HG03103 (cell line): ENCODE data around the gene VMO1.

Experiments used
- ATAC-seq: cut with Tn5 transposase; IDR thresholded peaks from one replicate; pipeline ENCODE4 v1.9.1; 2021; ENCODE audit warnings: low read depth; ENCODE audit not compliant: unreplicated experiment

The VMO1 gene

GRCh38 chr17:4766201-4766600 is 20.0 kb downstream of the VMO1 start:
- ATAC-seq = no peak

- ATAC-seq = no peak
Measured at GRCh38 chr17:4764595-4764994, 21.6 kb downstream of the VMO1 start.

DNA sequence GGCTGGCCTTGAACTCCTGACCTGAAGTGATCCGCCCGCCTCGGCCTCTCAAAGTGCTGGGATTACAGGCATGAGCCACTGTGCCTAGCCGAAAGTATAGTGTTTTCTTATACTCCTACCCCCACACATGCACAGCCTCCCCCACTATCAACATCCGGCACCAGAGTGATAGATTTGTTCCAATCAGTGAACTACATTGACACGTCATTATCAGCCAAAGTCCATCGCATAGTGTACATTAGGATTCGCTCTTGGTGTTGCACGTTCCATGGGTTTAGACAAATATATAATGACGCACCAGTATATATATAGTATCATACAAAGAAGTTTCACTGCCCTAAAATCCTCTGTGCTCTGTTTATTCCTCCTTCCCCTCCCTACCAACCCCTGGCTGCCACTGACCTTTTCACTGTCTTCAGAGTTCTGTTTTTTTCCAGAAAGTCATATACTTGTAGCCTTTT is 26.4 kb downstream of the VMO1 start:
- no peak for ATAC-seq

DNA sequence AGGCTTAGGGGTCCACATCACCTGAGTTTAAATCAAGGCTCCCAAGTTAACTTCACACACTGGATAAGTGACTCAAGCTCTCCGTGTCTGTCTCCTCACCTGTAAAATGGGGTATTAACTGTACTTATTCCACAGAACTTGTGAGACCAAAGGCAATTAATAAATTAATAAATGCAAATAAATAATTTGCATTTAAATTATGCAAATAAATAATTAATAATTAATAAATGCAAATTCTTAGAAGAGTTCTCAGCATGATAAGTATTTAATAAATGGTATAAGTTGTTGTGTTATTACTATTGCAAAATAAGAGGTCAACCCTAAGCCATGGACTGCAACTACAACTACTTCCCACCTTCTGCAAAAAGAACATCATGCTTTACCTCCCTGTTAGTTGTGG is 32.8 kb downstream of the VMO1 start:
- ATAC-seq = no peak

DNA sequence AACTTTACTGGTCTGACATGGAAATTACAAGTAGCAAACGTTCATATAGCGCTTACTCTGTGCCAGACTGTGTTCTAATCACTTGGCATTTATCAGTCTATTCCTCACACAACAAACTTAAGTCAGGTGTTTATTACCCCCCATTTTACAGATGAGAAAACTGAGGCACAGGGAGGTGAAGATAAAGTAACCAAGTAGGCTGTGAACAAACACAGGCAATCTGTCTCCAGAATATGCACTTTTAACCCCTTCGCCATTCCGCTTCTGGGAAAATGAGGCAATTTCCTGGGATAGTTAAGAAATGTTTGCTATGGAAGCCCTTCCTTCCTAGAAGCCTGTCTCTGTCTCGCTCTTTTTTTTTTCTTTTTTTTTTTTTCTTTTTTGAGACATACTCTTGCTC is 34.2 kb downstream of the VMO1 start:
- no peak for ATAC-seq

- ATAC-seq = no peak
Measured at GRCh38 chr17:4750606-4751005, 35.6 kb downstream of the VMO1 start.

GRCh38 chr17:4748686-4749085 is 37.5 kb downstream of the VMO1 start:
- no peak for ATAC-seq

- ATAC-seq = no peak
Measured at GRCh38 chr17:4747847-4748246, 38.3 kb downstream of the VMO1 start.

DNA sequence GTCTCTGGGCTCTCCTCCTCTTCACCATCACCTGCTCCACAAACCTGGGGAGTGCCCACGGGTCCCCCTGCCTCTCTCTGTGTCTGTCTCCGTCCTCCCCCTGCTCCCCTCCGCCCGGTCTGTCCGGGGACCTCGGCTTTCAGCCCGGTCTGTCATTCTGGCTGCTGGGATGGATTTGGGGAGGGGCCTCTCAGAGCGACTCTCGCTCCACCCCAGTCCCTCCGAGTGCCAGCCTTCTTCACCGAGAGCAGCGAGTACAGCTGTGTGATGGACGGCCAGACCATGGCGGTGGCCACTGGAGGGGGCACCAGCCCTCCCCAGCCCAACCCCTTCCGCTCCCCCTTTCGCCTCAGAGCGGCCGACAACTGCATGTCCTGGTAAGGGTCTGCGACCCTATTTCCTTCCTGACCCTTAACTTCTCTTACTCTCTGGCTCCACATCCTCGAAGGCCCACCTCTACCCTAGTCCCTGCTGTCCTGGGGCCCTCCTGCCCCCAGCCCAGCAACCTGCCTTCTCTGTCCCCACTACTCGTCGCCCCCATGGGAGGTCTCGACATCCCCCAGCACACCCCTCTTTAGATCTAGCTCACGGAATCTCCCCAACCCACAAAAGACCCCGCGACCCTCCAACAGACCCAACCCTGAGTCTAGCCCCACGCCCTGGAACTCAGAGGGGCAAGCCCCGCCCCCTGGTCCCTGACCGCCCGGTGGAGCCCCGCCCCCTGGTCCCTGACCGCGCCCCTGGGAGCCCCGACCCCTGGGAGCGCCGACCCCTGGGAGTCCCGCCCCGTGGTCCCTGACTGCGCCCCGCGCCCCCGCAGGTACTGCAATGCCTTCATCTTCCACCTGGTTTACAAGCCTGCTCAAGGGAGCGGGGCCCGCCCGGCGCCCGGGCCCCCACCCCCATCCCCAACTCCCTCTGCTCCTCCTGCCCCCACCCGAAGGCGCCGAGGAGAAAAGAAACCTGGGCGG is 40.9 kb downstream of the VMO1 start:
- no peak for ATAC-seq

- ATAC-seq = no peak
Measured at GRCh38 chr17:4743898-4744297, 42.3 kb downstream of the VMO1 start.

GRCh38 chr17:4743216-4743615 is 42.9 kb downstream of the VMO1 start:
- no peak for ATAC-seq

DNA sequence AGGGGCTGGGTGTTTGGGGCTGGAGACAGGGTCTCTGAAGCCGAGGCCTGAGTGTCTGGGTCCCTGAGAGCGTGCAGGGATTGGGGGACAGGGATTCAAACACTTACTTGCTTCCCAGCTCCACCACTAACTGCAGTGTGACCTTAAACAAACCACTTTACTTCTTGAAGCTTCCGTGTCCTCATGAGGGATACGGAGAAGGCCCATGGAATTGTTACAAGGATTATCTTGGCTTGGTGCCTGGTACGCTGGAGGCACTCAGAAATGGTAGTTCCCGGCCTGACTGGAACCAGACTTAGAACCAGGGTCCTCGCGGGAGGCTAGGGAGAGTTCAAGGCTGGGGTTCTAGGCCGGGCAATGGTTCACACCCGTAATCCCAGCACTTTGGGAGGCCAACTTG is 43.5 kb downstream of the VMO1 start:
- ATAC-seq = no peak

DNA sequence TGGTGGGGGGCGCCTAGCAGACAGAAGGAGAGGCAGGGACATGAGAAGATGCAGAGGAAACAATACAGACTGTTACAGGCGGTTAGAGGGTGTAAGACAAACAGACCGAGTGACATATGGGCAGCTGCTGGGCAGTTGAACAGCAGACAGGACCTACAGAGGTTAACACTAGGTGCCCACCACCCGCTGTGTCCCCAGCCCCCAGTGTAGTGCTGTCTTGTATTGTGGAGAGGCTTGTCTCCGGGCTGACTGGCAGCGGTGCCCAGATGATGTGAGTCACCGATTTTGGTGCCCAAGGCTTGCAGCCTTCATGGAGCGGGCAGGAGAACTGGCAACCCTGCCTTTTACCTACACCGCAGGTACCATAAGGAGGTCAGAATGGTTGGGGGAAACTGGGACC is 44.0 kb downstream of the VMO1 start:
- no peak for ATAC-seq

- ATAC-seq = no peak
Measured at GRCh38 chr17:4741544-4741943, 44.6 kb downstream of the VMO1 start.

GRCh38 chr17:4740584-4740983 is 45.6 kb downstream of the VMO1 start:
- ATAC-seq = no peak

DNA sequence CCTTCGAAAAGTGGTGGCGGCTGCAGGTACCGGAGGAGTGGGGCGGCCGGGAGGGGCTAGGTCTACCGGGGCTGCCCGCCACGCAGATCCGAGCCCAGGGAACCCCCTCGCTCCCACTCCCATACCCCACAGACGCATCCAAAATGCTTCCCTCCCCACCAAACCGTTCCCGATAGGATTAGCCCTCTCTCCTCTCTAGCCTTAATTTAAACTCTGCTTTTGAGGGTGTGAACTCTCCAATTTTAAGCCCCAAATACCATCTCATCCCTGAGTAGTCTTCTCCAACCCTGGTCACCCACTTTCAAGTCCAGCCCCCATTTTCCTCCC is 46.2 kb downstream of the VMO1 start:
- ATAC-seq = no peak

- ATAC-seq = no peak
Measured at GRCh38 chr17:4739122-4740024, 46.8 kb downstream of the VMO1 start, which contains the start of the genes CXCL16 and ZMYND15. CXCL16 (minus strand) TSS chr17:4739928; CDS start chr17:4739339, 589 bp downstream. ZMYND15 (plus strand) TSS chr17:4739833; CDS start chr17:4740549, 716 bp downstream.

DNA sequence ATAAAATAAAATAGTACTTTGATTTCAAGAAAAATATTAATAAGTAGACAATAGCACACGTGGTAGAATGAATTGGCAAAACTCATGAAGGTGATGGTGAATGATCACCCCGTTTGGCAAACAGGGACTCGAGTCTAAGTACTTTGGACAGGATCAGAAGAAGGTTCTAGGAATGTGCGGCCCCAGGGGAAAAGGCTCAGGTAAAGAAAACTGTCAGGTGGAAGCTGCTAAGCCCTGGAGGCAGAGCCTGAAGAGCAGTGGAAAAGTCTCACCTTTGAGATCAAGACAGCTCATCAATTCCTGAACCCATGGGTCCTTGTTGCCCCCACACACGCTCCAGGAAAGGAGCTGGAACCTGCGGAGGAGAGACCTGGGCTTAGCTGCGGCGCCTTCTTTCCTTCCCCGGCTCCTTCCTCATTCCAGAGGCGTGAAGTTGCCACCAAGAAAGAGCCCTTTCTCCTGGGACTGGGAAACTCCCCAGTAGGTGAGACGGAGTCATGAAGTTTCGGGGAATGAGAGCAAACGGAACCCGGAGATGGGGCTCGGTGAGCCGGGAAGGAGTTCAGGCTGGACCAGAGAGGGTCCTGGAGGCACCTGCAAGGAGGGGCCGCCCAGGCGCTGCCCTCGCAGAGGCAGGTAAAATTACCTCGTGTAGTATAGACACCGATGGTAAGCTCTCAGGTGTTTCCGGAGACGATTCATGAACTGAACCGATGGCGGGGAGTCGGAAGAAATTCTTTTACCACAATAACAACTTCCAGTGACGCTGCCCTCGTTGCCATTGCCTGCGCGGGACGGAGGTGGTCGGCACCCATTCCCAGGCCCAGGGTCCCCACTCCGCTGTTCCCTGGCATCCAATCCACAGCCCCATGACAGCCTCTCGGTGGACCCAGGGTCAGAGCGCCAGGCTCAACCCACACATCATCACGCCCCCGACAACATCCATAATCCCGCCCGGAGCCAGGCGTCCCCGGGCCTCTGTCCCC is 47.7 kb downstream of the VMO1 start:
- ATAC-seq = no peak

DNA sequence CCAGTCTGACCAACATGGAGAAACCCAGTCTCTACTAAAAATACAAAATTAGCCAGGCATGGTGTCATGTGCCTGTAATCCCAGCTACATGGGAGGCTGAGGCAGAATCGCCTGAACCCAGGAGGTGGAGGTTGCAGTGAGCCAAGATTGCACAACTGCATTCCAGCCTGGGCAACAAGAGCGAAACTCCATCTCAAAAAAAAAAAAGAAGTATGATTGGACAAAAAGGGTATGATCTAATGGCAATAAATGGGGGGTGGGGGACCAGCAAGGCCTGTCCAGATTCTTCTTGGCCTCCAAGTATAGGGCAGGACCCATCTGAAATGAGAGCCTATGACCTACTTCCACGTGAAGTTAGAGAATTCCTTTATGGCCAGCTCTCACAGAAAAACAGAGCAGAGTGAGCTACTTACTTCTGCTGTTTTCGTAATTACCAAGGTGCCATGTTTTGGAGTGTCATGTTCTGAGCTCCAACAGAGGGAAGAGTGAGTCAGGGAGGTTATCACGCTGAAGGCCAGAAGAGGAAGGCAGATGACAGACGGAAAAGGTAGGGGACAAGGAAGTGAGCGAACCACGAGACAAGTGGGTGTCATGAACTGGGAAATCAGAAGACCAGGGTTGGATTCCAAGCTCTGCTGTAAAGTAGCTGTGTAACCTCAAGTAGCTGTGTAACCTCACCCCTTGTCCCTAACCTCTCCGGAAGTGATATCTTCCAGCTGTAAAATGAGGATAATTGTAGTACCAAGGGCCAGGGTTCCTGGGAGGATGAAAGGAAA is 50.1 kb downstream of the VMO1 start:
- no peak for ATAC-seq
